ENCODE results near the gene NCF4.

The NCF4 gene

DNA sequence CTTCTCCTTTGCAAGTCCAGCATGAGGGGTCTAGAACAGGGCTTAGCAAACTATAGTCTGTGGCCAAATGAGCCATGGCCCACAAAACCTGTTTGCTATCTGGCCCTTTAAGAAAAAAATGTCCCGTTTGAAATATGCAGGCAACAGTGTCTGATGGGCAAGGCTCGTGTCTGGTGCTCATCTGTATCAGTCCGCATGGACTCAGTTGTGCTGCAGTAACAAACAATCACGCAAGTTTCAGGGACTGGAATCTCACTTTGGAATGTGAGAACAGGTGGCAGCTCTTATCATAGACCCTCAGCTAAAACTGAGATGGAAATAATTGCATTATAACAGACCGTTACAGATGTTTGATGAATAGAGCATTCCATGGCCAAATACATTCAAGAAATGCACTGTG, 24.9 kb upstream of the NCF4 start:
- in situ Hi-C loops (cut with HindIII; ENCODE audit: low sequenced_read_pairs) = loop anchor here (5.0 to 10.0 kb wide), 2 partner anchors 59 to 129 kb away; partner anchors contain the start of gene IFT27

DNA sequence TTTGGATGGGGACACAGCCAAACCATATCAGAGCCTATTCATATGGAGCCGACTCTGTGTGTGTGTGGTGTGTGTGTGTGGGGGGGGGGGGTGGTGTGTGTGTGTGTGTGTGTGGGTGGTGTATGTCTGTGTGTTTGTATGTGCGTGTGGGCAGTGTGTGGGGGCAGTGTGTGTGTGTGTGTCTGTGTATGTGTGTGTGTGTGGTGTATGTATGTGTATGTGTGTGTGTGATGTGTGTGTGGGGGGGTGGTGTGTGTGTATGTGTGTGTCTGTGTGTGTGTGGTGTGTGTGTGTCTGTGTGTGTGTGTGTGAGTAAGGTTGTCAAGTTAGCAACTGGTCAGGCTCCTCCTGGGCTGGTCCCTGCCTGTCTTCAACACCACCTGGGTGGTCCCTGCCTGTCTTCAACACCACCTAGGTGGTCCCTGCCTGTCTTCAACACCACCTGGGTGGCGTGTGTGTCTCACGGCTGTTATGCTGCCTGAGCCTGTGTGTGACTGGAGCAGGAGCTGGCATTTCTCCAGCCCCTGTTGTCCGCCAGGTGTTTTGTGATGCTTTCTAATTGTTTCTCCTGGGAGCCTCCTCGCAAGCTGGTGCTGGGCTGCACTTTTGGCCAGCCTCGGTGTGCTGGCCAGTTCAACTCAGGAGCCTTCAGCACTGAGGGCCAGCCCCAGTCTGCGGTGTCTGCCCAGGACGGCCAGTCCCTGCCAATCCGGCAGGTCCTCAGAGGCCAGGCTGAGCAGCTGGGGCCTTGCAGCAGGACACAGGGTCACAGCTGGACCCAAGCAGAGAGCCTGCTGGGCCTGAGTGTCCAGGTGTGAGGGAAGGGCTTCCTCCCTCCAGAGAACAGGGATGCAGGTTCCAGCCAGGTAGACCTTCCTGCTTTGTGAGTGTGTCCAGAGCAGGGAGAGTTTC, 22.4 kb upstream of the NCF4 start:
- in situ Hi-C loops (cut with HindIII; ENCODE audit: low sequenced_read_pairs) = loop anchor here (5.0 to 10.0 kb wide), 2 partner anchors 61 to 126 kb away; partner anchors contain the start of gene IFT27

DNA sequence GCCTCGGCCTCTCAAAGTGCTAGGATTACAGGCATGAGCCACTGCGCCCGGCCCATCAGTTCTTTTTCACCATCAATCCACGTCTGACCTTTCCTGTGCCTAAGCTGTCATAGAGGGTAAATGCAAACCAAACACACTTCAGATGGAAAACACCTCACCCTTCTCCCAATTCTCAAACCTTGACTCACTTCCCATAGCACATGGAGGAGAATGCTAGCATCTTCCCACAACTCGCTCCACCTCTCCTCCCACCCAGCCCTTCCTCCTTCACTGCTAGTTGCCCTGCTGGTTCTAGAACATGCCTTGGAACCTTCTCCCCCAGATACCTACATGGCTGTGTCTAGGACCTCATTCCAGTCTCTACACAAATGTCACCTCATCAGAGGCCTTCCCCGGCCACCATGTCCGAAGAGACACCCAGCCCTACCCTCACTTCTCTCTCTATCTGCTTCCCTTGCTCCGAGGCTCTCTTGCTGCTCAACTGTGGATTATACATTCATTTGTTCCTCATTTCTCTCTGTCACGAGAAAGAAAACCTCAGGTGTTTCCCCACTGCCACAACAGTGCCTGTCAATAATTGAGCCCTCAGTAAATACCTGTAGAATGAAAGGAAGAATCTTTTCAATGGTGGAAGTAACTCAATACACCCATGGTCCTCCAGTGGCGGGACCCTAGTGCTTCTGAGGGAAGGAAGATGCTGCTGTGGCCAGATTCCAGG, 21.3 kb upstream of the NCF4 start:
- in situ Hi-C loops (cut with HindIII; ENCODE audit: low sequenced_read_pairs) = loop anchor here (5.0 to 10.0 kb wide), 2 partner anchors 62 to 125 kb away; partner anchors contain the start of gene IFT27

DNA sequence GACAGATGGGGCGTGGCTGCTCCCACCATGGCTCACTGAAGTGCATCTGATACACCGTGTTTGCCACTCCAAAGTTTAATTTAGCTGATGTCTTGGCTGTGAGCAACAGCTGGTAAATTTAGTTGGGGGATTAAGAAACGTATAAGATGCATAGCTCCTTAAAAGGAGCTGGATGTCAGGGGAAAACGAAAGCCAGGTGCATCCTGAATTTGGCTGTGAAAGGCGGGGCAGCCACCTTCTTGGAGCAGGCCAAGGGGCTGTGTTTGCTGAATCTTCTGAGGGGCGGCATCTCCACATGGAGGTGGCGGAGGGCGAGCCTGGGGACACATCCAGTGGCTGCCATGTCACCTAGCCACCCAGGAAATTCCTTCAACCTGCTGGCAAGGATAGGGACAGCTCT, 20.7 kb upstream of the NCF4 start:
- in situ Hi-C loops (cut with HindIII; ENCODE audit: low sequenced_read_pairs) = no loop called here

DNA sequence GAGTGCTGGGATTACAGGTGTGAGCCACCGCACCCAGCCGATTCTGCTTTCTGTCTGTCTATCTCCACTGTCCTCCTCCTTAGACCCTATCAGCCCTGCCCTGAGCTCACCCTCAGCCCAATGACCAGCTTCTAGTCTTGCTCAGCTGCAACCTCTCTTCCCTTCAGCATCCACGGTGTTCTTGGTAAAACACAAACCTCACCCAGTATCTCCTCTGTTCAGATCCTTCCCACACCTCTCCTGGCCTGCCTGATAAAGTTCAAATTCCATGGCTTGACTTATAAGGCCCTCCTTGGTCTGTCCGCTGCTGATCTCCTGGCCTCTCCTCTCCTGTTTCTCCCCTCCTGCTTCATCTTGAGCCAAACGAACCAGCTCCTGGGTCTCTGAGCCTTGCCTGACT, 14.5 kb upstream of the NCF4 start:
- in situ Hi-C loops (cut with HindIII; ENCODE audit: low sequenced_read_pairs) = no loop called here

DNA sequence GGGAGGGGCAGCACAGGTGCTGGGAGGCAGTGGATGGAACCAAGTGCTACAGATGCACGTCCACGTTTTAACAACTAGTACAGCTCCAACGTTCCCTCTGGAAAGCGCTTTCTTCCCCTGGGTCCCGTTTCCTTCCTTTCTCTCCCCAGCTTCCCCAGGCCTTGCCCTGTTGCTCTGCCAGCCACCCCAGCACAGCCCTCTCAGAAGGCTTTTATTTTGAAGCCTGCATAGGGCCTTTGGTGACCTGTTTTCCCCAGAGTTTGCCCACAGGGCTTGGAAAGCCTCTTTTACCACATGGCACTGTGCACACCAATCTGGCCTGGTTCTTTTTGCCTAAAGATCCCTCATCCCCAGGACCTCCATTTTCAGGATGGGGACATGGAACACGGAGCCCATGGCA, 13.9 kb upstream of the NCF4 start:
- in situ Hi-C loops (cut with HindIII; ENCODE audit: low sequenced_read_pairs) = no loop called here

DNA sequence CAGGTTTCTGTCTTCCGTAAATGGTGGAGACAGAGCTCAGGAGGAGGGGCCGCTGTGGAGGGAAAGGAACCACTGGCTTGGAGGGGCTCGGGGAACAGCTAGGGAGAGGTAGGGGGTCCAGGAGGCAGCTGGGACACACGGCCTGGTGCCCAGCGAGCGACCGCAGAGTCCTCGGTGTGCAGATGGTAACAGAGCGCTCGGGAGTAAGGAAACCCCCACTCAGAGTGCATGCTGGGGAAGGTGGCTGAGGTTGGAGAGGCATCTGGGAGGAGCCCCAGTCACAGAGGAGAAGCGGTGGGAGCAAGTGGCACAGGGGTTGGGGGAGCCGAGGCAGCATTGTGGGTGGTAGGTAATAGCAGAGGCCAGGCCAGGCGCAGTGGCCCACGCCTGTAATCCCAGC, 10.8 kb upstream of the NCF4 start:
- in situ Hi-C loops (cut with HindIII; ENCODE audit: low sequenced_read_pairs) = no loop called here

DNA sequence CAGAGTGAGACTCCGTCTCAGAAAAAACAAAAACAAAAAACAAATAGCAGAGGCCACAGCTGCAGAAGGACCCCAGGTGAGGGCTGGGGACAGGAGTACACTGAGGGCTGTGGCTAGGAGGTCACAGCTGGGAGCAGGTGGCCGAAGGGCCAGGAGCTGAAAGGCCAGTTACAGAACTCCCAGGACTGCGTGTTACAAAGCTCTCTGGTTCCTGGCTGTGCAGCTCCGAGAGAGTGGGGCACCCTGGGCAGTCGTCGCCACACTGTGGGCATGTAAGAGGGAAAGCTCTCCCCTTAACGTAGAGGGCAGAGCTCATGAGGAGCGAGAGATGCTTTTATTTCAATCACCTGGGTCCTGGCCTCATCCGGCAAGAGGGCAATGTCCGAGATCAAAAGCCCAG, 10.1 kb upstream of the NCF4 start:
- in situ Hi-C loops (cut with HindIII; ENCODE audit: low sequenced_read_pairs) = no loop called here

DNA sequence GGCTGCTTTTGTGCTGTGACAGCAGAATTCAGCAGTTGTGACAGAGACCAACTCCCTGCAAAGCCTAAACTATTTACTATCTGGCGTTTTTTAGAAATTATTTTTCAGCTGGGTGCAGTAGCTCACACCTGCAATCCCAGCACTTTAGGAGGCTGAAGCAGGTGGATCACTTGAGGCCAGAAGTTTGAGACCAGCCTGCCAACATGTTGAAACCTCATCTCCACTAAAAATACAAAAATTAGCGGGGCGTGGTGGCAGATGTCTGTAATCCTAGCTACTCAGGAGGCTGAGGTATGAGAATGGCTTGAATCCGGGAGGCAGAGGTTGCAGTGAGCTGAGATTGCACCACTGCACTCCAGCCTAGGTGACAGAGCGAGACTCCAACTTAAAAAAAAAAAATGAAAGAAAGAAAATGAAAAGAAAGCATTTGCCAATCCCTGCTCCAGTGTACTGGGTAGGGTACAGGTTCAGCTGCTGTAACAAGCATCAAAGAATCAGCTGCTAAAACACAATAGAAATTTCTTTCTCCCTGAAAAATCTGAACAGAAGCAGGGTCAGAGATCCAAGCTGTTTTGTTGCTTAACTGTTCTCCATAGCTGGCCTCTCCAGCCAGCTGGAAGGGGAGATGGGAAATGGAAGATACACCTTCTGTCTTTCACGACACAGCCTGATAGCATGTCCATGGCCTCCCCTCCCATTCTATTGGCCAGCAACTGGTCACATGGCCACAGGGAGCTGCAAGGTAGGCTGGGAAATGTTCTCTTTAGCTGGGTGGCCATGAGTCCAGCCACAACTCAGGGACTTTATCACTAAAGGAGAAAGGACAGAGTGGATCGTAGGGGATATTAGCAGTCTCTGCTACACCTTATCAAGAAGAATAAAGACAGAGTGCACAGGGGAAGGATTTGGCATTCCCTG, 8.5 kb upstream of the NCF4 start:
- in situ Hi-C loops (cut with HindIII; ENCODE audit: low sequenced_read_pairs) = no loop called here

DNA sequence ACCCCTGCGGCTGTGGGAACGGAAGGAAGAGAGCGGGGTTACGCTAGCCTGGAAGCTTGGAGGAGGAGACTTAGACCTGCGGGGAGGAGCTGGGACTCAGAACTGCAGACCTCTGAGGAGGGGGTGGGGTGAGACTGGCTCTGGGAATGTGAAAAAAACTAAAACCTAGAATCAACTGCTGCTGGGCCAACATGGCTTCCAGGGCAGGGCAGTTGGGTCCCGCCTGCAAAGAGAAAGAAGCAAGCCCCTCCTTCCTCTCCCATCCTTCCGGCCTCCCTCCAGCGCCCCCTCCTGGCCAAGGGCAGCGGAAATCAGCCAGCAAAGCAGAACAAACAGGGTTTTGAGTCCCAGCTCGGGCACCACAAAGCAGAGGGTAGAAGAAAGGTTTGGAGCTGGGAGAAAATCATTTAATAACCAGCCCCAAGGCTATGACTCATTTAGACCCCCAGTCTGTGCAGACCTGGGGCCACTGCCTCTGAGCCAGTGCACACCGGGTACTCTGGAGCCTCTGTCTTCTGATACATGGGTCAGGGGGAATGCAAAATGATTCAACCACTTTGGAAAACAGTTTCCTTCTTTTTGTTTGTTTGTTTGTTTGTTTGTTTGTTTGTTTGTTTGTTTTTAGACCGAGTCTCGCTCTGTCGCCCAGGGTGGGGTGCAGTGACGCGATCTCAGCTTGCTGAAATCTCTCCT, 7.3 kb upstream of the NCF4 start:
- in situ Hi-C loops (cut with HindIII; ENCODE audit: low sequenced_read_pairs) = no loop called here

DNA sequence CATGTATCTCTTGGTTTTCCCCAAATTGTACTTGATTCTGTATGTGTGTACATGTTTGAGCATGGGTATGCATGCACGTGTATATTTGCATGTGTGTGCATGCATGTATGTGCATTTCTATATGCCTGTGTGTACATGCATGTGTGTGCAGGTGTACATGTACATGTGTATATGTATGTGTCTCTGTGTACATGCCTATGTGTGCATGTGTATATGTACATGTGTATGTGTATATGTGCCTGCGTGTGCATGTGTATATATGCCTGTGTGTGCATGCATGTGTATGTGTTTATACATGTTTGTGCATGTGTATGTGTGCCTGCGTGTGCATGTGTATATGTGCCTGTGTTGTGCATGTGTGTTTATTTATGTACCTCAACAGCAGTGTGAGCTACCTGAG, 5.3 kb upstream of the NCF4 start:
- in situ Hi-C loops (cut with HindIII; ENCODE audit: low sequenced_read_pairs) = no loop called here

DNA sequence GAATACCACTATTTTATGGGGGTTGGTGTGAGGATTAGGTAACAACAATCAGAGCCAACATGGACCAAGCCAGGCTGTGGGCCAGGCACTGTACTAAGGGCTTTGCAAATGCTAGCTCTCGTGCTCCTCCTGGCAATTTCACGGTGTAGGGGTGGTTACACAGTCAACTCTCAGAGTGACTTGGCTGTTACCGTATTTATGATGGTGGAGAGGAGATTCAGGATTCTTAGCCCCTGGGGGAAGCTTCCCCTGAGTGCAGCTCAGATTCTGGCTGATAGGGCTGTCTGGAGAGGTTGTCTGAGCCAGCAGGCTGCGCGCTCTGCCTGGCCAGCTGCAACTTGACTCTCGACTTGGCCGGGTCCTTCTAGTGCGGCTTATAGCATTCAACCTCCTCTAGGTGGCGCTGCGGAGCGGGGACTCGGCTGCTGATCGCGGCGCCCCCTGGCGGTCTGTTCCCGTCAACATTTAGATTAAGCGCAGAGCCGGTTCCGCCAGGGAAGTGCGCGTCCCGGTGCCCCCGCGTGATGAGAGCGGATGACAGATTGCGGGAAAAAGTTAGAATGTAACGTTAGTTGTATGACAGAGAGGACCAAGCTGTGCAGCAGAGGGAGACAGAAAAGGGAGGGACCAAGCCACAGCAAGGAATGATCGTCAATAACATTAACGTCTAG, 4.5 kb upstream of the NCF4 start:
- in situ Hi-C loops (cut with HindIII; ENCODE audit: low sequenced_read_pairs) = no loop called here

DNA sequence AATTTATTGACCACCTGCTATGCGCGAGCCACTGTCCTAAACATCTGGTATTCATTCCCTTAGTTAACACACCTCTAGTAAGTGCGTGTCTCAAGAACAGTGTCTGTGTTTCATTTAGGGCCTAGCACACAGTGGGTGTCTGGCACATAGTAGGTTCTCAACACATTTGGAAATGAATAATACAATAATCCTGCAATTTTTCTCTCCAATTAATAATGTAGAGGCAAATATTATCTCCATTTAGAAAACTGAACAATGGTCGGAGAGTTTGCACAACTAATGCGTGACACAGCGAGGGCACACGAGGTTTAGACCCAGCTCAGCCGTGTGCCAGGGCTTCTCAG, 4.0 kb upstream of the NCF4 start:
- in situ Hi-C loops (cut with HindIII; ENCODE audit: low sequenced_read_pairs) = no loop called here

DNA sequence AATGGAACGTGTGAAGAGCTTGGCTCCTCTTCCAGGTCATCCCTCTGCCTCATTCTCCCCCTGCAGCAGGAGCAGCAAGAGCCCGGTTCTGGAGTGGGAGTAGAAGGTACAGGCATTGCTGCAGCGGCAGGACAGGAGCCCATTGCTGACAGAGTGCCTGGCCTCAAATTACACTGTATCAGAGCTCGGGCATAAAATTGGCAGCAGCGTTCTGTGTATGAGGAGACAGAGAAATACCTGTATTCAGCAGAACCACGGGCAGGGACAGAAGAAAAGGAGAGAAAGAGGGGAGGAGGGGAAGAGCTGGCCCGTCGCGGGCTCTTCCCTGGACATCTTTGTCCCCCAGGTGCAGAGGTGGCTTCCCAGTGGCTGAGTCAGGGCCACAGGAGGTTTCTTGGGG, 2.6 kb upstream of the NCF4 start:
- in situ Hi-C loops (cut with HindIII; ENCODE audit: low sequenced_read_pairs) = no loop called here

DNA sequence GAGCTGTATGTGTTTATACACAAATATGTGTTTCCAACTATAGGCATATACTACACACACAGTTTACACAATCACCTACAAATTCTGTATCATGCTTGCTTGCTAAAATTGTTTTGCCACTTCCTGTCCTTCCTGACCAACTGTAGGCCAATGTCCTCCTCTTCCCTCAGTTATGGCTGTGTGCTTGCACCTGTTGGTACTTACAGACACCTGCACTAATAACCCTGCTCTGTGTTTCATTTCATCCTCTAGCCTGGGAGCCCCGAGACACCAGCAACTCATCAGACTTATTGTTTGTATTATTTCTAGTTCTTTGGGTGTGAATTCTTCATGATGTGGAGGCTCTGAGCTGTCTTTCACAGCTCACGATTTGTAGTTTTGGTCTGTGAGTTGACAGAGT, 1.8 kb upstream of the NCF4 start:
- in situ Hi-C loops (cut with HindIII; ENCODE audit: low sequenced_read_pairs) = no loop called here

DNA sequence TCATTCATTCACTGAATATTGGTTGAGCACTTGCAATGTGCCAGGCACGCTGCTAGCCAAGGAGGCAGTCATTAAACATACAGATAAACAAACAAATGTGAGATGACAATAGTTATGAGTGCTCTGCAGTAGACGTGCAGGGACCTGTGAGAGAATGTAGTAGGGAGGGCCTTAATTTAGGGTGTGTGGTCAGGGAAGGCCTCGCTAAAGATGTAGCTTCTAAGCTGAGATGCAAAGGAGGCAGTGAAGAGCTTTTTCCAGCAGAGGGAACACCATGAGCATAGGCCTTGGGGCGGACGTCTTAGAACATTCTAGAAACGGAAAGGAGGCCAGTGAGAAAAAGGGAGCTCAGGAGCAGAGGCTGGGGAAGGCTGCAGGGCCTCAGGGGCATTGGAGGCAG, 789 bp upstream of the NCF4 start:
- in situ Hi-C loops (cut with HindIII; ENCODE audit: low sequenced_read_pairs) = no loop called here

DNA sequence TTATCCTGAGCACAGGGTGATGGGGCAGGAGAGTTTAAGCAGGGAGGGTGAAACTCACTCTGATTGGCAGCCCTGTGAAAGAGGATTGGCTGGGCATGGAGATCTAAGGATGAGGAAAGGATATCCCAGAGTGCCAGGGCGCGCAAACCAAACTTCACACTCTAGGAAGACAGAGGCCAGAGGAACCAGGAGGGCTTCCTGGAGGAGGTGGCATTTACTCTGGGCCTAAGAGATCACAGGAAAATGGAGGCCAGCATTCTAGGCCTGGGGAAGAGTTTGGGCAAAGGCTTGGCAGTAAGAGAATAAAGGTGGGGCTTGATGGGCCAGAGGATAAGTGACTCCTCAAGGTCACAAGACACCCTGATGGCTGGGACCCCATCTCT, 377 bp upstream of the NCF4 start:
- in situ Hi-C loops (cut with HindIII; ENCODE audit: low sequenced_read_pairs) = no loop called here

DNA sequence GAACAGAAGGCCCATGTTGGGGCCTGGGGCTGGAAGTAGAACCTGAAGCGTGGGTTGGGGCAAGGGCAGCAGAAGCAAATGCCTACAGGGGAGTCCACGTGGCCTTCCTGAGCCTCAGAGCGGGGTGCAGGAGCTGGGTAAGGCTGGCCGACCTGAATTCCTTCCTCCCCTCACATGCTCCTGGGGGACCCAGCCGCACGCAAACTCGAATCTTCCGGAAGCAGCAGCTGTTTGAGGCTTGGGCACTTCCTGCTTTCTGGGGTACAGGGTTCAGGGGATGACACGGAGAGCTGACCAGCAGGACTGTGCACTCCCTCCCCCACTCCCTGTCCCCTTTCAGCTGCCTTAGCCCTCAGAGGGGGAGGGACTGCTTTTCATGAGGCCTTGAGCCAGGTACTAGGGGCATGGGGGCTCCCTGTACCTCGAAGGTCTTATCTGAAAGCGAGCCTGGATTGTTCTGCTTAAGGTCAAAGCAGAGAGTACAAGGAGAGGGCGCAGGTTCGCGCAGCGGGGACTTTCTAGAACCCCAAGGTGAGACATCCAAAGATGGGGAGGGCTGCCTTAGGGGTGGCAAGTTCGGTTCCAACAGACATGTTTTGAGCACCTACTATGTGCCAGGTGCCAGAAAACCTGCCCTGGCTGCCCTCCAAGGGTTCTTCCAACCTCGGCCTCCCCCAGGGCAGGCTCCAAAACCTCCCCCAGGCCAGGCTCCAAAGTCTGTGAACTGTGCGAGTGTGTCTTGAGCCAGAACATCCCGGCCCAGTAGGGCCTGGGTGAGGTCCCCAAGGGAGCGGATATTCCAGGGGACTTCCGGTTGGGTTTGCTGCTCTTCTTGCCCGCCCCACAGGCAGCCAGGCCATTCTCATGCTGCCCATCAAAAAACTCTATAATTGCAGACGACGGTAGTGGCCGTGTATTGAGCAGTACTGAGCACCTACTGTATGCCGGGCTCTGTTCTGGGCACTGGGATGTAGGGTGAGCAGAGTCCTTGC, 1.7 kb downstream of the NCF4 start:
- in situ Hi-C loops (cut with HindIII; ENCODE audit: low sequenced_read_pairs) = no loop called here

DNA sequence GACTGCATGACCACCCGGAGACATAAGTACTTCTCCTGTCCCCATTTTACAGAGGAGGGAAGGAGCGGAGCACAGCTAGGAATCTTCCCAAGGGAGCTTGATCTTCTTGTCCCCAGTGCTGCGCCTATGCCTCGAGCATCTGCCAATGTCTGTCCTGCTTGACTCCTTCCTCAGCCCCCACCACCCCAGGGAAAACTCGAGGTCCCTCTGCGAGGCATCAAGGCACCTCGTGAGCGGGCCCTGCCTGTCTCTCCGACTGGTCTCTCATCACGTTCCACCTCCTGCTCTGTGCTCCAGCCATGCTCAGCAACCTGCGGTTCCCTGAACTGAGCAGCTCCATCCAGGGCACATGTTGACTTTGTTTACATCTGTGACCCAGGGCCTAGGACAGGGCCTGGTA, 2.5 kb downstream of the NCF4 start:
- in situ Hi-C loops (cut with HindIII; ENCODE audit: low sequenced_read_pairs) = no loop called here
